ENCODE measurements around the gene TIMM21. TPM values are rescaled to one million over a fixed set of nuclear protein-coding genes. Genes with fewer than 3 reads are reported as not detected.

The TIMM21 gene
- total RNA-seq, 2 donors from 2014 or later: 3.9 to 23.1 TPM

DNA sequence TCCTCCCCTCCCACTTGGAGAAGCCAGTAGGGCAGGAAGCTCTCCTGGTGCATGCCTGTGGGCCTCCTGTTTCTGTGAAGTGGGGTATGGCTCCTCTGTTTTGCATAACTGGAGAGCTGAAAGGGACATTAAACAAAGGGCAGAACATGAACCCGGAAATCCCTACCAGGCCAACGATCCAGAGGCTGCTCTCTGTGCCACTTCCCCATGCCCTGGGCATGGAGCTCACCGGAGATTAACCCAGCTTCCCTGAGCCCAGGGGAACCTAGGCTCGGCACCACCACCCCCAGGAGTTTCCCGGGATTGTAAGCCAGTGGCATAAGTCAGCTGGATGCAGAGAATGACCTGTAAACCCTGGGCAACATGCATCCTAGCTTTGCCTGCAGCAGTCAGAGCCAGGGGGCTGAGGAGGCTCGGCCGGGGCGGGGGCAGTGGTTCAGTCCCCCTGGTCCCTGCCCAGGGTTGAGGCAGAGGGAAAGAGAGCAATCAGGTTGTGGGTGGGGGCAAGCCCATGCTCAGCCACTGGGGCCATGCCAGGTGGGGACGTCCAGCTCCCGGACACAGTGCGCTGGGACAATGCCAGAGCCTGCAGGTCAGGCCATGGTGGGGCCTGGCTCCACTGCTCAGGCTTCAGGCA, 49.5 kb downstream of the TIMM21 start:
- Histone ChIP-seq H3K27me3 (no peaks in the 10 kb centered on the region), H3K4me1 (peaks cover 27% of the 10 kb centered on the region), H3K36me3 (replicated peaks in 1 of 2; ENCODE audit: insufficient read depth in 1 of 2, low read depth in 2 of 2) (no peaks in the 10 kb centered on the region), H3K4me3 (no peak overlapping the region), H3K9me3 (no peaks in the 10 kb centered on the region), H3K27ac (peak overlapping the region in 3 of 4 donors; percentile 21 to 69 (median 30))
- 60 to 72% methylated on average over 4 to 11 of the region's 11 CpGs for WGBS, 2 donors
- DNase-seq: peak in 3 of 4 donors; percentile 33 to 60 (median 52)
- ATAC-seq: peak; percentile 62
- TF ChIP-seq, protein P1, sequence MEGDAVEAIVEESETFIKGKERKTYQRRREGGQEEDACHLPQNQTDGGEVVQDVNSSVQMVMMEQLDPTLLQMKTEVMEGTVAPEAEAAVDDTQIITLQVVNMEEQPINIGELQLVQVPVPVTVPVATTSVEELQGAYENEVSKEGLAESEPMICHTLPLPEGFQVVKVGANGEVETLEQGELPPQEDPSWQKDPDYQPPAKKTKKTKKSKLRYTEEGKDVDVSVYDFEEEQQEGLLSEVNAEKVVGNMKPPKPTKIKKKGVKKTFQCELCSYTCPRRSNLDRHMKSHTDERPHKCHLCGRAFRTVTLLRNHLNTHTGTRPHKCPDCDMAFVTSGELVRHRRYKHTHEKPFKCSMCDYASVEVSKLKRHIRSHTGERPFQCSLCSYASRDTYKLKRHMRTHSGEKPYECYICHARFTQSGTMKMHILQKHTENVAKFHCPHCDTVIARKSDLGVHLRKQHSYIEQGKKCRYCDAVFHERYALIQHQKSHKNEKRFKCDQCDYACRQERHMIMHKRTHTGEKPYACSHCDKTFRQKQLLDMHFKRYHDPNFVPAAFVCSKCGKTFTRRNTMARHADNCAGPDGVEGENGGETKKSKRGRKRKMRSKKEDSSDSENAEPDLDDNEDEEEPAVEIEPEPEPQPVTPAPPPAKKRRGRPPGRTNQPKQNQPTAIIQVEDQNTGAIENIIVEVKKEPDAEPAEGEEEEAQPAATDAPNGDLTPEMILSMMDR (IDR thresholded peaks at IDR 0.05): no peak
- TF ChIP-seq POLR2A (IDR thresholded peaks at IDR 0.05): peak in 1 of 3 donors; percentile 28
- intact Hi-C loops (cut with DNase I): loop anchor here (2.0 to 10.0 kb wide), 2 partner anchors 77 to 145 kb away; no protein-coding TSS in a partner anchor

DNA sequence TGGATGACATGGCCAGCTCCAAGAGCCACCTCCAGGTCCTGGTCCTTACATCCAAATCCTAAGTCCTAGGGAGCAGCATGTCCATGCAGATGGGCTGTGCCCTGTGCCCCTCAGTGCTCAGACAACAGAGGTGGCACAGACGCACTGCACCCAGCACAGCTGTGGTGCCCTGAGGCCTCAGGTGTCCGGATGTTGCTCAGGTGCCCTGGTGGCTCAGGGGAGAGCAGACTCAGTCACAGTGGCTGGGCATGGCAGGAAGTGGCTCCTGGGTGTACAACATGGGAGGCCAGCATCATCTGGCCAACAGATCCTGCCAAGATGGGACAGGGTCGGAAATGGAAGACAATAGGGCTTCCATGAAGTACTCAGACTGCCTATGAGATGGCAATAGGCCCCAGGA, 50.1 kb downstream of the TIMM21 start:
- TF ChIP-seq, protein P1 (IDR thresholded peaks at IDR 0.05): no peak
- no peak for TF ChIP-seq POLR2A (IDR thresholded peaks at IDR 0.05)
- H3K4me3 ChIP-seq: no peak overlapping the region
- H3K9me3 ChIP-seq: no peaks in the 10 kb centered on the region
- ATAC-seq (no peak), DNase-seq (no peak)
- H3K27me3 ChIP-seq: no peaks in the 10 kb centered on the region
- H3K4me1 ChIP-seq: peaks cover 27% of the 10 kb centered on the region
- intact Hi-C loops (cut with DNase I): loop anchor here (10.0 kb wide), 1 partner anchor 76 kb away; no protein-coding TSS in a partner anchor
- H3K36me3 ChIP-seq (replicated peaks in 1 of 2; ENCODE audit: insufficient read depth in 1 of 2, low read depth in 2 of 2): no peaks in the 10 kb centered on the region
- WGBS, 2 donors: 91 to 93% methylated on average over 1 to 3 of the region's 3 CpGs
- H3K27ac ChIP-seq: no peak overlapping the region

DNA sequence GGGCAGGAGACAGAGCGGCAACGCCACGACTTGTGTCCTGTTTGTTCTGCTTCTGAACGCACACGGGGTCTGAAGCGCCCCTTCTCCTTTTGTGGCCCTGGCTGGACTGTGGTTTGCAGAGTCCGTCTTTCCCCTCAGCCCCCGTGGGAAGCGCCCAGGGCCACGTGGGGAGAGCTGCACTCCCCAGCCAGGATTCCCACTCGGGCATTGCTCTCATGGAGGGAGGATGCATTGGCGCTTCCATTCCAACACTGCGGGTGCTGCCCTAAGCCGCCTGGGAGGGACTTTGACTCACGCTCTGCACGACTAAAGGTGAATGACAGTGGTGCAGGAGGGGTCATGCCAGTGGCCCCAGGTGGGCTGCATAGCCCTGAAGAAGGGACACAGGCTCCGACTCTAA, 52.5 kb downstream of the TIMM21 start:
- Histone ChIP-seq H3K27me3 (no peaks in the 10 kb centered on the region), H3K4me1 (peaks cover 36% of the 10 kb centered on the region), H3K4me3 (no peak overlapping the region), H3K36me3 (replicated peaks in 1 of 2; ENCODE audit: insufficient read depth in 1 of 2, low read depth in 2 of 2) (no peaks in the 10 kb centered on the region), H3K9me3 (no peaks in the 10 kb centered on the region), H3K27ac (no peak overlapping the region)
- intact Hi-C loops (cut with DNase I): no loop called here
- ATAC-seq (no peak), DNase-seq (no peak)
- TF ChIP-seq, protein P1 (IDR thresholded peaks at IDR 0.05): no peak
- TF ChIP-seq POLR2A (IDR thresholded peaks at IDR 0.05): no peak
- 81 to 91% methylated on average over 10 to 17 of the region's 17 CpGs for WGBS, 2 donors

DNA sequence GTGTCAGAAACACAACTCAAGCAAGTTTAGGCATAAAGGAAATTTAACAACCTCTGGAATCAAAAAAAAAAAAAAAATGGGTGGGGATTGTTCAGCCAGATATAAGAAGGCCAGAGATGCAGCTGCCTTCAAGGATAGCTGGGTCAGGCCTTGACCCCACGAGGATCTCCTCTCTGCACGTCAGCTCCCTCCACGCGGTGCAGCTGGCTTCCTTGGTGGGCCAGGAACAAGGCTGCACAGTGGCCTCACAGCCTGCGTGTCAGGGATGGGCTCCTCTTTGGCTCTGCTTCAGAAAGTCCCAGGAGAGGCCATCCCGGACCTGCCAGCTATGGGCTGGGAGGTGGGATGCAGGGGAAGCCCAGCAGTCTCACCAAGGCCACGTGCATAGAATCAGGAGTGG, 55.5 kb downstream of the TIMM21 start:
- DNase-seq (no peak), ATAC-seq (no peak)
- Histone ChIP-seq H3K9me3 (no peaks in the 10 kb centered on the region), H3K4me3 (no peak overlapping the region), H3K27ac (no peak overlapping the region), H3K36me3 (replicated peaks in 1 of 2; ENCODE audit: insufficient read depth in 1 of 2, low read depth in 2 of 2) (no peaks in the 10 kb centered on the region), H3K27me3 (no peaks in the 10 kb centered on the region), H3K4me1 (peaks cover 24% of the 10 kb centered on the region)
- 52 to 62% methylated on average over 6 to 7 of the region's 7 CpGs for WGBS, 2 donors
- TF ChIP-seq, protein P1 (IDR thresholded peaks at IDR 0.05): no peak
- TF ChIP-seq POLR2A (IDR thresholded peaks at IDR 0.05): no peak
- intact Hi-C loops (cut with DNase I): no loop called here

Data from body of pancreas (tissue), 4 donors.